Lung (tissue), 12 donors: ENCODE results near the gene MFF. TPM values are rescaled to one million over a fixed set of nuclear protein-coding genes. Genes with fewer than 3 reads are reported as not detected.
A peak's percentile ranks its signal among the peaks of the same experiment; 100 is the strongest.

Source experiments
- ATAC-seq: fragments of 200-7000 bp; cut with Tn5 transposase; one replicate; pipeline ENCODE4 v1.9.1; 2020; ENCODE audit warnings: moderate number of reproducible peaks; ENCODE audit not compliant: insufficient read depth, low FRiP score
- DNase-seq, 3 donors: peaks; one replicate each; pipeline ENCODE4 v3.0.0-alpha.2; 2013 to 2017
- H3K27ac ChIP-seq, 2 donors: one replicate each; pipeline ENCODE4 v1.5.1; 2013; ENCODE audit warnings: mild to moderate bottlenecking in 2 of 2, moderate library complexity in 2 of 2, control low read depth in 1 of 2, inconsistent platforms in 1 of 2, low read depth in 1 of 2, low read length in 1 of 2
- H3K27me3 ChIP-seq, 3 donors: one replicate each; pipeline ENCODE4 v1.5.1; 2013; ENCODE audit warnings: low read length in 2 of 3; ENCODE audit not compliant: control insufficient read depth in 3 of 3, insufficient read depth in 3 of 3
- H3K36me3 ChIP-seq, 4 donors: one replicate each; pipeline ENCODE4 v1.5.1; 2013; ENCODE audit warnings: low read length in 4 of 4, mild to moderate bottlenecking in 1 of 4, moderate library complexity in 1 of 4; ENCODE audit not compliant: control insufficient read depth in 4 of 4, insufficient read depth in 4 of 4
- H3K4me1 ChIP-seq, 5 donors: one replicate each; pipeline ENCODE4 v1.5.1; 2013; ENCODE audit warnings: low read length in 5 of 5, mild to moderate bottlenecking in 2 of 5, moderate library complexity in 1 of 5; ENCODE audit not compliant: control insufficient read depth in 5 of 5, insufficient read depth in 5 of 5
- H3K4me3 ChIP-seq: one replicate; pipeline ENCODE4 v1.5.1; 2013; ENCODE audit warnings: mild to moderate bottlenecking, control low read depth, moderate library complexity
- H3K9ac ChIP-seq, 2 donors: one replicate each; pipeline ENCODE4 v1.5.1; 2013; ENCODE audit warnings: low read length in 2 of 2, control low read depth in 1 of 2; ENCODE audit not compliant: insufficient read depth in 1 of 2
- H3K9me3 ChIP-seq, 4 donors: one replicate each; pipeline ENCODE4 v1.5.1; 2013; ENCODE audit warnings: low read length in 3 of 4, mild to moderate bottlenecking in 1 of 4, moderate library complexity in 1 of 4; ENCODE audit not compliant: control insufficient read depth in 4 of 4, insufficient read depth in 3 of 4
- WGBS, 2 donors: extraction: QIAGEN DNeasy Blood & Tissue Kit; methylation state at CpG; one replicate each; pipeline ENCODE4 v1.1.7; 2013; 5-methylcytosine and 5-hydroxymethylcytosine counted together
- polyA plus RNA-seq, 2 donors: library from polyadenylated mRNA; stranded (reverse); fragments of 200-250 nt; gene quantifications; one replicate each; pipeline ENCODE4 v1.2.1, GENCODE V29; 2013
- total RNA-seq, 2 donors: library from RNA; depleted of rRNA in 1 of 2; stranded (reverse); fragments of >200 nt in 1 of 2; gene quantifications; one replicate each; pipeline ENCODE4 v1.2.1, GENCODE V29; 2014 to 2021
- TF ChIP-seq, protein P1 (sequence below): IDR thresholded peaks from 2 replicates; pipeline ENCODE4 v1.5.1; 2012; ENCODE audit warnings: mild to moderate bottlenecking; ENCODE audit errors: control extremely low read depth, extremely low read depth
- donor health status: control.
- donor health status: control.
- donor health status: Bipolar disorder and iron deficiency.
- donor health status: healthy.
- donor health status: DM: yes; HTN: yes; CAD: no.

Gene MFF
- total and polyA plus RNA-seq, 4 donors, result 47.0 to 90.6 (median 67.6) TPM

DNA sequence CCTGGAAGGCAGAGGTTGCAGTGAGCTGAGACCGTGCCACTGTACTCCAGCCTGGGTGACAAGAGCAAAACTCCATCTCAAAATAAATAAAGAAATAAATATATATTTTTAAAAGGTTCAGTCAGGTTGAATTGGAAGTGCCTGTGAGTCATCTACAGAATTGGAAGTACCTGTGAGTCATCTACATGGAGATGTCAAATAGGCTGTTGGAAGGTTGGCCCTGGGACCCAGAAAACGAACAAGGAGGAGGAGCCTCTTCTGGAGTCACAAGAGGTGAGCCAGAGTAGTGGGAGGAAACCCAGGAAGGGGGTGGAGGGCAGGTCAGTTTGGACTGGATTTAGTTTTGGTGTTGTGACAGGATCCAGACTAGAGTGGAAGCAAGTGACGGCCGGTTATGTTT lies 77.9 kb downstream of the MFF start:
- ATAC-seq, result no peak
- Histone ChIP-seq H3K27ac (no peak overlapping the region), H3K4me3 (no peak overlapping the region), H3K9ac (no peak overlapping the region), H3K27me3 (no peaks in the 10 kb centered on the region), H3K9me3 (no peaks in the 10 kb centered on the region), H3K4me1 (peaks cover 0 to 8% (median 6%) of the 10 kb centered on the region in 5 donors), H3K36me3 (no peaks in the 10 kb centered on the region)
- TF ChIP-seq, protein P1, sequence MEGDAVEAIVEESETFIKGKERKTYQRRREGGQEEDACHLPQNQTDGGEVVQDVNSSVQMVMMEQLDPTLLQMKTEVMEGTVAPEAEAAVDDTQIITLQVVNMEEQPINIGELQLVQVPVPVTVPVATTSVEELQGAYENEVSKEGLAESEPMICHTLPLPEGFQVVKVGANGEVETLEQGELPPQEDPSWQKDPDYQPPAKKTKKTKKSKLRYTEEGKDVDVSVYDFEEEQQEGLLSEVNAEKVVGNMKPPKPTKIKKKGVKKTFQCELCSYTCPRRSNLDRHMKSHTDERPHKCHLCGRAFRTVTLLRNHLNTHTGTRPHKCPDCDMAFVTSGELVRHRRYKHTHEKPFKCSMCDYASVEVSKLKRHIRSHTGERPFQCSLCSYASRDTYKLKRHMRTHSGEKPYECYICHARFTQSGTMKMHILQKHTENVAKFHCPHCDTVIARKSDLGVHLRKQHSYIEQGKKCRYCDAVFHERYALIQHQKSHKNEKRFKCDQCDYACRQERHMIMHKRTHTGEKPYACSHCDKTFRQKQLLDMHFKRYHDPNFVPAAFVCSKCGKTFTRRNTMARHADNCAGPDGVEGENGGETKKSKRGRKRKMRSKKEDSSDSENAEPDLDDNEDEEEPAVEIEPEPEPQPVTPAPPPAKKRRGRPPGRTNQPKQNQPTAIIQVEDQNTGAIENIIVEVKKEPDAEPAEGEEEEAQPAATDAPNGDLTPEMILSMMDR, result no peak
- DNase-seq, result no peak
- WGBS, 2 donors, result 57 to 58% methylated on average over 4 of the region's 4 CpGs

DNA sequence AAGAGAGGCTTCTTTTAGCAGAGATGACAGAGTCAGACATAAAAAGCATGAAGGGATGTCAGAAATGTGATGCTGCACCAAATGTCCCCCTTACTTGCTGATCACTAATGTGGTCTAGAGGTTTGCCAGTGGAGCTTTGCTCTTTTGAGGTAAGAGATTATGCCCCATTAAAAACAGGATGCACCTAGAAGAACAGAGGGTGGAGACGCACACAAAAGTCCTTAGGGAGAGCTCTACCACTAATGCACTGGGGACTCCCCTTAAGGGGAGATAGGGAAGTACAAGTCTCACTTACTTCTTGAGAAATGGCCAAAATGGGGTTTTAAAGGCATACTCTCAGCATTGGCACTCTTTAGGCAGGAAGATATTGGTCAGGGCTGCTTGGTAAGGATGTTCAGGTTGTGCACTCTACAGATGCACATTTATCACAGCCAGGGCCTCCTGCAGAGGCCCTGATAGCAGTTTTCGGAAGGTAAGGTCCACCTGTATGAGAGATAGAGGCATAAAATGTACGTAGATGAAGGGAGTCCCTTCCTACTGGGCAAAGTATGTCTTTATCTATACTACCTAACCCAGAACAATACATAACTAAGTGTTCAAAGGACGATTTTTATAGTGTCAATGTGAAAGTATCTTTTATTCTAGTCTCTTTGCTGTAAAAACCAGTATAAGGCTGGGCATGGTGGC lies 79.7 kb downstream of the MFF start:
- Histone ChIP-seq H3K27ac (no peak overlapping the region), H3K9ac (no peak overlapping the region), H3K4me3 (no peak overlapping the region), H3K9me3 (no peaks in the 10 kb centered on the region), H3K4me1 (peaks cover 0 to 8% (median 6%) of the 10 kb centered on the region in 5 donors), H3K36me3 (no peaks in the 10 kb centered on the region), H3K27me3 (no peaks in the 10 kb centered on the region)
- DNase-seq (no peak), ATAC-seq (no peak)
- TF ChIP-seq, protein P1, result no peak
- WGBS, 2 donors, result 84 to 88% methylated on average over 4 of the region's 4 CpGs

DNA sequence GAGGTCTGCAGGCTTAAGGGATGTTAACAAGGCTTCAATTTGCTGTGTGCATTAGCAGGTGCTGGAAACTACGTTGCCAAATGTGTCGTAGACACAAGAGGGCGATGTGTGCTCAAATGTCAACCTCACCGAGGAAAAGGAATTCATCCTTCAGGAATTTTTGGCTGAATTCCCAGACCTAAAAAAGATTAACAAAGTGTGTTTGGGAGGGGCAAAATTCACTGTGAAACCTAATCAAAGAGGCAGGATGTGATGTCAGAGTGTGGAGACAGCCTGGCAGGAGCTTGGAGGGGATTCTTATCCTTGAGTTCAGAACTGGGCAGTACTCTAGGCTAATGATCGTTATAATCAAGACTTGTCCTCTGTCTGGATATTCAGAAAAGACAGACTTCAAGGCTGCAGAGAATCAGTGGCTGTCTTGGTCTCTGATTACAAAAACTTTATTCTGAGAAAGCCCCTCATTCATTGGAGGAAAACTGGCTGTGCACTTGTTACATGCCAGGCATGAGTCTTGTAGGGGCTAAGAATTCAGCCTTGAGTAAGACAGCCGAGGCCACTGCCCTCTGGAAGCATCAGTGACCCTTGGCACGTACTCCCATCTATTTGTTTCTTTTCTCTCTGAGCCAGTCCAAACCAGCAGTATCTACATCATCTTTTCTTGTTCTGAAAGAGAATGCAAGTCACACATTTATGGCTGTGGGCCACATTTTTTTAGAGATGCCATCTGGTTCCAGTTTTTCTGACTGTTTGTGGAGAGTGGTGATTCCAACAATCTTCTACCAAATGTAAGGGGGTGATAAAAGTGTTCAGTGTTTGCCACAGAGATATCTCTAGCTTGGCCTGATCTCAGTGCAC lies 81.4 kb downstream of the MFF start:
- DNase-seq (peak; percentile 81 to 97 (median 97)), ATAC-seq (peak; percentile 71)
- no peak overlapping the region for H3K4me3 ChIP-seq
- peak overlapping the region; percentile 66 to 79 for H3K27ac ChIP-seq
- no peaks in the 10 kb centered on the region for H3K9me3 ChIP-seq
- no peaks in the 10 kb centered on the region for H3K27me3 ChIP-seq
- TF ChIP-seq, protein P1, result peak; percentile 60
- no peaks in the 10 kb centered on the region for H3K36me3 ChIP-seq
- WGBS, 2 donors, result 8 to 13% methylated on average over 7 of the region's 7 CpGs
- no peak overlapping the region for H3K9ac ChIP-seq
- peaks cover 0 to 8% (median 6%) of the 10 kb centered on the region in 5 donors for H3K4me1 ChIP-seq

Other genes with a start within 250 kb of the MFF start
- gene COL4A4, start 161.0 kb upstream of the MFF start, total RNA-seq, result 10 to 100 TPM; 14.0 to 20.1 TPM
- 1 to 10 TPM; 2.7 to 5.6 TPM for gene COL4A4, start 161.0 kb upstream of the MFF start, polyA plus RNA-seq
- 10 to 100 TPM; 21.1 to 34.2 TPM for gene COL4A3, start 160.6 kb upstream of the MFF start, total RNA-seq
- 10 to 100 TPM in 1 of 2 donors, 1 to 10 TPM in 1; 3.5 to 19.4 TPM for gene COL4A3, start 160.6 kb upstream of the MFF start, polyA plus RNA-seq
- gene TM4SF20, start 54.1 kb downstream of the MFF start, total RNA-seq, result not detected
- under 1 TPM in 1 of 2 donors, not detected in 1; 0.09 TPM for gene TM4SF20, start 54.1 kb downstream of the MFF start, polyA plus RNA-seq
- not detected for gene SCYGR1, start 62.7 kb downstream of the MFF start, total RNA-seq
- gene SCYGR1, start 62.7 kb downstream of the MFF start, polyA plus RNA-seq, result not detected
- gene AGFG1, start 146.9 kb downstream of the MFF start, total RNA-seq, result 10 to 100 TPM; 58.9 to 90.2 TPM
- 100 to 1,000 TPM in 1 of 2 donors, 10 to 100 TPM in 1; 22.4 to 142 TPM for gene AGFG1, start 146.9 kb downstream of the MFF start, polyA plus RNA-seq